Astrocyte (in vitro differentiated cells and primary cell): Measurements from ENCODE around the gene MAIP1. TPM values are rescaled to one million over a fixed set of nuclear protein-coding genes. Genes with fewer than 3 reads are reported as not detected.
A peak's percentile ranks its signal among the peaks of the same experiment; 100 is the strongest.

Source experiments
- DNase-seq: peaks from one replicate; pipeline ENCODE4 v3.0.0-alpha.2; 2010; ENCODE audit warnings: low read depth
- FAIRE-seq: peaks from 2 replicates; lab custom pipeline; 2011; peaks lifted over from hg19 to GRCh38; lab: Jason Lieb, UNC
- H2AFZ ChIP-seq: 2 replicates; pipeline ENCODE4 v1.6.0; 2012; ENCODE audit warnings: low read depth, low read length, inconsistent platforms
- H3K27ac ChIP-seq: 2 replicates; pipeline ENCODE4 v1.5.1; 2011; ENCODE audit warnings: low read depth, low read length, inconsistent platforms
- H3K27me3 ChIP-seq: 2 replicates; pipeline ENCODE4 v1.6.0; 2011; ENCODE audit warnings: low read length, inconsistent platforms; ENCODE audit not compliant: insufficient read depth
- H3K36me3 ChIP-seq: 2 replicates; pipeline ENCODE4 v1.5.1; 2011; ENCODE audit warnings: low read length, inconsistent platforms; ENCODE audit not compliant: insufficient read depth
- H3K4me1 ChIP-seq: 2 replicates; pipeline ENCODE4 v1.5.1; 2011; ENCODE audit warnings: low read length, inconsistent platforms; ENCODE audit not compliant: insufficient read depth
- H3K4me2 ChIP-seq: 2 replicates; pipeline ENCODE4 v1.6.0; 2012; ENCODE audit warnings: low read length, inconsistent platforms
- H3K4me3 ChIP-seq: 2 replicates; pipeline ENCODE4 v1.5.1; 2011; ENCODE audit warnings: low read depth, mild to moderate bottlenecking, low read length, inconsistent platforms; ENCODE audit not compliant: insufficient read depth
- H3K79me2 ChIP-seq: 2 replicates; pipeline ENCODE4 v1.6.0; 2012; ENCODE audit warnings: mild to moderate bottlenecking, low read length, inconsistent platforms; ENCODE audit not compliant: insufficient read depth
- H3K9ac ChIP-seq: 2 replicates; pipeline ENCODE4 v1.6.0; 2012; ENCODE audit warnings: mild to moderate bottlenecking, low read length, inconsistent platforms
- H3K9me3 ChIP-seq: 2 replicates; pipeline ENCODE4 v1.5.1; 2012; ENCODE audit warnings: low read depth, mild to moderate bottlenecking, low read length, inconsistent platforms; ENCODE audit not compliant: insufficient read depth
- H4K20me1 ChIP-seq: 2 replicates; pipeline ENCODE4 v1.6.0; 2012; ENCODE audit warnings: low read length, inconsistent platforms; ENCODE audit not compliant: insufficient read depth
- H3K27ac Mint-ChIP-seq: one replicate; pipeline ENCODE4 v1.8.0; 2021; ENCODE audit warnings: mild to moderate bottlenecking, mixed read lengths; ENCODE audit not compliant: unreplicated experiment
- H3K27me3 Mint-ChIP-seq: one replicate; pipeline ENCODE4 v1.8.0; 2021; ENCODE audit warnings: low read depth, mixed read lengths; ENCODE audit not compliant: unreplicated experiment
- H3K36me3 Mint-ChIP-seq: one replicate; pipeline ENCODE4 v1.8.0; 2021; ENCODE audit warnings: low read depth, mixed read lengths; ENCODE audit not compliant: unreplicated experiment
- H3K4me1 Mint-ChIP-seq: one replicate; pipeline ENCODE4 v1.8.0; 2021; ENCODE audit warnings: low read depth, mixed read lengths; ENCODE audit not compliant: unreplicated experiment
- H3K4me3 Mint-ChIP-seq: one replicate; pipeline ENCODE4 v1.8.0; 2021; ENCODE audit warnings: mild to moderate bottlenecking, moderate library complexity, mixed read lengths; ENCODE audit not compliant: unreplicated experiment
- H3K9me3 Mint-ChIP-seq: one replicate; pipeline ENCODE4 v1.8.0; 2021; ENCODE audit warnings: mild to moderate bottlenecking, mixed read lengths; ENCODE audit not compliant: unreplicated experiment
- EZH2 ChIP-seq: IDR thresholded peaks from 2 replicates; pipeline ENCODE4 v1.6.1; 2012; ENCODE audit warnings: mild to moderate bottlenecking, low read length, inconsistent platforms; ENCODE audit not compliant: insufficient read depth
- total RNA-seq: library from RNA; stranded (reverse); gene quantifications from 2 replicates; pipeline ENCODE4 v1.2.1, GENCODE V29; 2021
- TF ChIP-seq, protein P1 (sequence below): IDR thresholded peaks from 2 replicates; pipeline ENCODE4 v1.5.1; 2011; ENCODE audit warnings: low read depth, mild to moderate bottlenecking, inconsistent platforms, low read length, moderate library complexity; ENCODE audit not compliant: insufficient read depth

Gene MAIP1
- total RNA-seq, 1 donor from 2014 or later, result 24.4 TPM

DNA sequence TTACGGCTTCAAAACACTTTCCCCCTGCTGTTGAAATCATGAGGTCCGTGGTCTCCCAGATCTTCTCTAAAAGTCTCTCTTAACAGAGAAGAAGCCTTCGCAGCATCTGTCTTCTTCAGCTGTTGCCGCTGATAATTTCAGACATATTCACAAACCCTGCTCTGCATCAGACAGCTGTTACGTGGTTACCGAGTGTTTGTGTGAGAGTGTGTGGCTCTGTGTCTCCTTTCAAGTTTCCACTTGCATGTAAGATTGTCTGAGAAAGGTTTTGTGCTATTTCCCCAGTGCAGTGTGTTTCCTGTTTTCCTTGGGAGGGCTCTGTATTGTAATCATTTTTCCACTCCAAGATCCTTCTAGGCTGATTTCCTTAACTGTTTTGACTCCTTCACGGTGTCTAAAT is 32.8 kb downstream of the MAIP1 start:
- FAIRE-seq, result no peak
- Histone ChIP-seq H3K79me2 (no peaks in the 10 kb centered on the region), H3K4me1 (no peaks in the 10 kb centered on the region), H2AFZ (no peak overlapping the region), H4K20me1 (no peaks in the 10 kb centered on the region), H3K9me3 (no peaks in the 10 kb centered on the region), H3K4me3 (no peak overlapping the region), H3K27ac (no peak overlapping the region), H3K9ac (no peak overlapping the region), H3K4me2 (peak overlapping the region; percentile 42), H3K36me3 (no peaks in the 10 kb centered on the region), H3K27me3 (no peaks in the 10 kb centered on the region)
- DNase-seq, result peak; percentile 19
- Mint-ChIP-seq H3K9me3 (no peaks in the 10 kb centered on the region), H3K4me1 (peaks cover 2% of the 10 kb centered on the region), H3K27ac (no peak overlapping the region), H3K27me3 (no peaks in the 10 kb centered on the region), H3K36me3 (no peaks in the 10 kb centered on the region), H3K4me3 (no peak overlapping the region)
- no peak for TF ChIP-seq EZH2

DNA sequence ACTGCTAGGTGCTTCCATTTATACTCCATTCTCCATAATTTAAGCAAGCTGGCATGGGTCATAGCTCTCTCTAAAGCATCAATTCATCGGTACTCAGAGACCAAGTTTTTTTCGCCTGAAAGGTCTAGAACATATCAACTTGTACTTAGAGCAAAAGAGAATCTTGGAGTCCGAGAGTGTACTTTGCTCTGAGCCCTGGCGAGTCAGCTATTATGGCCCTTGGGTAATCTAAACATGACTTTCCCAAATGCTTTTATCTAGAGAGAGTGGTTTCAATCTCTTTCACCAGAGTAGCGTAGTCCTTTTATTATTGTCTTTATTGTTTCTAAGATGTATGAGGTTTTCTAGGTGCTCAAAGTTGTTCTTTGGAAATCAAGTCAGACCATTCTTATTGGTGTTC is 34.4 kb downstream of the MAIP1 start:
- Histone ChIP-seq H3K4me1 (no peaks in the 10 kb centered on the region), H2AFZ (no peak overlapping the region), H3K79me2 (no peaks in the 10 kb centered on the region), H3K36me3 (no peaks in the 10 kb centered on the region), H3K9ac (no peak overlapping the region), H3K4me2 (no peak overlapping the region), H4K20me1 (no peaks in the 10 kb centered on the region), H3K9me3 (no peaks in the 10 kb centered on the region), H3K27ac (no peak overlapping the region), H3K27me3 (no peaks in the 10 kb centered on the region), H3K4me3 (no peak overlapping the region)
- Mint-ChIP-seq H3K36me3 (no peaks in the 10 kb centered on the region), H3K4me1 (peaks cover 2% of the 10 kb centered on the region), H3K27me3 (peaks cover 4% of the 10 kb centered on the region), H3K9me3 (no peaks in the 10 kb centered on the region), H3K27ac (no peak overlapping the region), H3K4me3 (no peak overlapping the region)
- TF ChIP-seq, protein P1, sequence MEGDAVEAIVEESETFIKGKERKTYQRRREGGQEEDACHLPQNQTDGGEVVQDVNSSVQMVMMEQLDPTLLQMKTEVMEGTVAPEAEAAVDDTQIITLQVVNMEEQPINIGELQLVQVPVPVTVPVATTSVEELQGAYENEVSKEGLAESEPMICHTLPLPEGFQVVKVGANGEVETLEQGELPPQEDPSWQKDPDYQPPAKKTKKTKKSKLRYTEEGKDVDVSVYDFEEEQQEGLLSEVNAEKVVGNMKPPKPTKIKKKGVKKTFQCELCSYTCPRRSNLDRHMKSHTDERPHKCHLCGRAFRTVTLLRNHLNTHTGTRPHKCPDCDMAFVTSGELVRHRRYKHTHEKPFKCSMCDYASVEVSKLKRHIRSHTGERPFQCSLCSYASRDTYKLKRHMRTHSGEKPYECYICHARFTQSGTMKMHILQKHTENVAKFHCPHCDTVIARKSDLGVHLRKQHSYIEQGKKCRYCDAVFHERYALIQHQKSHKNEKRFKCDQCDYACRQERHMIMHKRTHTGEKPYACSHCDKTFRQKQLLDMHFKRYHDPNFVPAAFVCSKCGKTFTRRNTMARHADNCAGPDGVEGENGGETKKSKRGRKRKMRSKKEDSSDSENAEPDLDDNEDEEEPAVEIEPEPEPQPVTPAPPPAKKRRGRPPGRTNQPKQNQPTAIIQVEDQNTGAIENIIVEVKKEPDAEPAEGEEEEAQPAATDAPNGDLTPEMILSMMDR, result no peak
- TF ChIP-seq EZH2, result no peak
- DNase-seq, result no peak
- FAIRE-seq, result no peak

DNA sequence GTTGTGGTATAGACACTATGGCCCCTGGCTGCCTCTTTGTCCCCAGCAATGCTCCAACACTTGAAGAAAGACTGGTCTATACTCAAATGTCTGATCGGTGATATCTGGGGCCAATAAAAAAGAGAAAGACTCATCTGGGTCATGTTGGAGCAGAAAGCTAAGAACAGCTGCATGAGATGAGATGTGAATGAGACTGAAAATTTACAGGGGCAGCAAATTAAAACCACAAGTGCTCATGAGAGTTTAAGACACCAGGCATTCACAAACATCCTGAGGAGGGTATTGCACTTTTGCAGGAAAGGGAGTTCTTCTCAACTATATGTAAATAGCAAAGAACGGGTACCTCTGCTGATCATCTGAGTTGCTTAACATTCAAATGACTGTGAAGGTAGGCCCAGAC is 36.3 kb downstream of the MAIP1 start:
- Histone ChIP-seq H3K4me2 (no peak overlapping the region), H3K9me3 (no peaks in the 10 kb centered on the region), H4K20me1 (no peaks in the 10 kb centered on the region), H3K79me2 (no peaks in the 10 kb centered on the region), H3K4me3 (no peak overlapping the region), H3K4me1 (no peaks in the 10 kb centered on the region), H2AFZ (no peak overlapping the region), H3K36me3 (no peaks in the 10 kb centered on the region), H3K27ac (no peak overlapping the region), H3K9ac (no peak overlapping the region), H3K27me3 (no peaks in the 10 kb centered on the region)
- Mint-ChIP-seq H3K4me3 (no peak overlapping the region), H3K9me3 (no peaks in the 10 kb centered on the region), H3K4me1 (no peaks in the 10 kb centered on the region), H3K27ac (no peak overlapping the region), H3K36me3 (no peaks in the 10 kb centered on the region), H3K27me3 (peaks cover 4% of the 10 kb centered on the region)
- no peak for FAIRE-seq
- DNase-seq, result no peak
- no peak for TF ChIP-seq EZH2
- TF ChIP-seq, protein P1, result no peak
